HG03432 (cell line): ENCODE data around the gene CHL1.

ENCODE experiments used
- ATAC-seq: cut with Tn5 transposase; IDR thresholded peaks from one replicate; pipeline ENCODE4 v1.9.1; 2021; ENCODE audit warnings: mild to moderate bottlenecking, moderate library complexity; ENCODE audit not compliant: unreplicated experiment

CHL1 gene

DNA sequence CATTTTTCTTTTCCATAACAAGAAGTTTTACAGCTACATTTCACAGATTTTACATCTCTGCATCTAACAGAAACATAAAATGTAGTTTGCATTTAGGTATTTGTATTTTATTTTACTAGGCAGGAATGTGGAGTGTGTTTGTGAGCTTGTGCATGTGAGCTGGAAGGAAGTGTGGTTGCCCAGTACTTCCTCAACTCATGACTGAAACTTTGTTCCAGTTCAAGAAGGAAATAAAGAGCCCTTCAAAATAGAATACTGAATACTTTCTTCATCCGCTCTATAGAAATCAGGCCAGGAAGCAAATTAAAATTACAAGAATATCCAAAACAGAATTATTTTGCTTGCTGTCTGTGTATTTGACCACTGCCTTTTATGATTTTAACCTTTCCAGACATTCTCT lies 81.3 kb downstream of the CHL1 start:
- peak; percentile 17 for ATAC-seq

DNA sequence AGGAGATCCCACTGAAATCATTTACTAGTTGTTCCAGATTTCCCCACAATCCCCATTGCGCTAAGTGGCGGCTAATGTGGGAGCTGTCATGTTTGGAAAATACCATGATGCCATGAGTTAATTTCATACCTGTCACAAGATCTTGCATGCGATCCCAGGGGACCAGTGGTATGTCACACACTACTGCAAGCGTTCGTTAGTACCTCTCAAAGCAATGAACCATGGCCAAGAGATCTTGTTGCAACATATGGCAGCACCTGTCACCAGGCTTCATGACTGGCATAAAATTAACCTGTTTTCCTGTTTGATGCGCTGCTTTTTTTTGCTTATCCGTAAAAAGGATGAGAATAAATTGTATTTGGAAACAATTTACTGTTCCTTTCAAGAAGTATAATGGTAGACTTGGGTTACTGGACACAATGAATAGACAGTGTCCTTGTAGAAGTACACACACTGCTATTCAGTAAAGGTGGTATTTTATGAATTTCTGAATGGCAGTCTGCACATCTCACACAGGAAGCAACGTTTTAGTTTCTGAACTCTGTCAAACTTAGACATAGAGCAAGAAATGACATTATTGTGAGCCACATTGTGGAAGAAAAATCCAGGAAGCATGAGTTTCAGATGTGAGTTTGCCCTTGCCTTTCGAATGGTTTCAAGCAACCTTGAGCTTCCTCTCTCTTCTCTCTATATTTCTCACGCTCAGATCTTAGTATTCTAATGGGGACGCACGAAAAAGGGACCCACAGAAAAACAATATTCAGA lies 81.9 kb downstream of the CHL1 start:
- peak; percentile 88 for ATAC-seq

DNA sequence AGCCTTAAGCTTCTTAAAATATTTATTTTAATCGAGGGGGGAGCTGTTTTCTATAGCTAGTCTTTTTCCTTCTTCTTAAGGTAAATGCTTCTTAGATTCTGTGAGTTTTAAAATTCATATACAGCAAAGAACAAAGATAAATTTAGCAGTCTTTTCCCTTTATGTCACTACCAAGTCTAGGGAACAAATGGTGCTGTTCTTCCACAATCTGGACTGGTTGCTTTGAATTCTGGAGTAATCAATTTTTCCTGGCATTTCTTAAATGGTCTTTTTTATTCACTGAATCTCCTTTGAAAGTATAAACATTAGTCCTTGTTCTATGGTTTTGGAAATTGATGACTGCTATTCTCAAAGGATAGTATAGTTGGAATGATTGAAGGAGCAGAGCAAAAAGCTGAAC lies 82.8 kb downstream of the CHL1 start:
- no peak for ATAC-seq

DNA sequence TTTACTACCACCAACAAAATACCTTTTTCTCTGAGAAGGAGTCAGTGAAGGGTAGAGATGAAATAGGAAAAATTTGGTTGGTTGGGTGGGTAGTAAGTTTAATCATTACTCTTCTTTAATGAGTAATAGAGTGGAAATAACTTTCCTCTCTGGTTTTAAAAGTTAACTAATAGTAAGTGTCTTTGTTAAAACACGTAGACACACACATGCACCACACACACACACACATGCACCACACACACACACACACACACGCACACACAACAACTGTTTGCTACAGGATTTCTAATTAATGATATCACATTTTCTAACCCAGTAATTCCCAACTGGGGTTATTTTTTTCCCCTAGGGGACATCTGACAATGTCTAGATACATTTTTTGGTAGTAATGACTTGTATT lies 84.1 kb downstream of the CHL1 start:
- no peak for ATAC-seq

DNA sequence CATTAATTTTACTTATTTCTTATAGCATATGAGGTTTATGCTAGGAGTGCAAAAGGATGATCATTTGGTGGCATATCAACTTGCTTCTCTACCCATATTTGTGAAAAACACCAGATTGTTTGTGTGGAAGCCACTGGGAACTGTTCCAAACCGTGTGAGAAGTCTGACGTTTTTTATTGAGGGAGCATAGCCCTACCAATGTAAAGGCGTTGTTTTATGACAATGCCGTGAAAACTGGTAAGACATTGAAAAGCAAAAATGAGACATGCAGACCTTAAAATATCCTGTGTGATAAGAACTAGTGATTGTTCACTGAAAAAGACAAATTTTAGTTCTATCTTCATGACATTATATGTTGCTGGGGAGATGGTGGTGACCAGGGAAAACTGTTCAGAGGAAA lies 87.8 kb downstream of the CHL1 start:
- ATAC-seq = no peak

DNA sequence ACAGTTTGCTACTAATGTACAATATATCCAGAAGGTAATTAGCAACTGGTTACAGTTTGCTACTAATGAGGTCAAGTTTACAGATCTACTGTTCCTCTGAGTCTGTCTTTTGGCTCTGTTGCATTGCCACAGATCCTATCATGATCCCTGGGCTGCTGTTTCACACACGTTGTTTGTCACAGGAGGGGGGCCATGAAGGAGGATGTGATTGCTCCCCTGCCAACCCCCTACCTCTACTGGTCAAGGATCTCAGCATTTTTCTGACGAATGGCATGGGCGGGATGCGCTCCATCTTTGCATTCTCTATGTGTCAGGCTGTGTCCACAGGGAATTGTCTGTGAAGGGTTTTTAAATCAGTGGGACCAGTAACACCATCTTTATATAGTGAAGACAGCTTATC lies 91.9 kb downstream of the CHL1 start:
- no peak for ATAC-seq

DNA sequence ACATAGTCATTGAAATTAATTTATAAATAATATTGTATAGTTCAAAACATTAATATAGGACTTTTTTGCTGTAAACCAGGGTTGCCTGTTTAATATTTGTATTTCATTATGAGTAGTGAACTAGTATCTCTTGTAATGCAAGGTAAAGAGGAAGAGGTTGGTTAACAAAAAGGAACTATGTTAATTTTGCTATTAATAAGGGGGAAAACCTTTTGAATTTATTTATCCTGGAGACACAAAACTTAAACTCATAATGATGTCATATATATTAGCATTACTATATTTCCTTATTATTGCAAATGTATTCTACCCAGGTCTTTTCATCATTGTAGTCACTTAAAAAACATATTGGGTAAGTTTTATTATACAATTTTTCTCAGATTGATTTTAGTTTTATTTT lies 94.5 kb downstream of the CHL1 start:
- ATAC-seq = no peak

DNA sequence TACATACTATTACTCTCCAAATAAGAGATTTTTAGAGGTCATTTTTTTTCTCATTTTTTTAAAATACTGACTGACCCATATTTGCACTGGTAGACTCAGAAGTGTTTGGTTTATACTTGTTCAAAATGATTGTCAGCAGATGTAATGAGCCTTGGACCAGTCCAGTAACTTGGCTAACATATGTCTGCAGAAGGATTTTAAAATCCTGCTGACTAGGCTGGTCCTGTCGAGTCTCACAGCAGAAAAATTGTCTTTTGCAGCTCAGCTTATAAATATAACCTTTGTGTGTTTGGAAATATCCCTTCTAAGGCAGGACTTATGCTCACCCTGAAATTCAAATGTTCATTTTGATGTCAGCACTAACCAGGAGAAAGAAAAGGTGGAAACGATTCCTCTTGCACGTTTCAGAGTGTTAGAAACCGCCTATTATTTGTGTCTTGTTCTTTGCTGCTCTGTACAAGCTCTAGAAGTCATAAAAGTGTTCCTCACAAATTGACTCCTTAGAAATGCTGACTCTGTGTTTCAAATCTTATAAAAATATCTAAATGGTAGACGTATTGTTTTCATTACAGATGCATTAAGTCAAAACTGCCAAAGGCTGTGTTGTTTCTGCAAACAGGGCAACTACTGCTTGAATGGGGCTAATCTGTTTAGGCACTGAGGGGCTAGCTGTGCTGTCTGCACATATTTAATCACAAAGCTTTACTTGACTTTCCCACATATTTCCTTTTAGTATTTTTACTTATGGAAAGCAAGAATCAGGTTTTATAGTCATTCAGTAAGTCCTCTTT lies 95.3 kb downstream of the CHL1 start:
- no peak for ATAC-seq

DNA sequence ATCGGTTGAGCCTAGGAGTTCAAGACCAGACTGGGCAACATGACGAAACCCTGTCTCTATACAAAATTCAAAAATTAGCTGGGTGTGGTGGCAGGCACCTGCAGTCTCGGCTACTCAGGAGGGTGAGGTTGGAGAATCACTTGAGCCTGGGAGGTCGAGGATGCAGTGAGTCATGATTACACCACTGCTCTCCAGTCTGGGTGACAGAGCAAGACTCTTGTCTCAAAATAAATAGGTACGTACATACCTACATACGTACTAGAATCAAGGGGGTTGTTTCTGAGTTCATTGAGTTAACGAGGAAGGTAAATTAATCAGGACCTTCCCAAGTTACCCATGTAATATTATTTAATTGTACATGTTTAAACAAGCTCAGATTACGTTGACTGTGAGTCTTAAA lies 97.5 kb downstream of the CHL1 start:
- ATAC-seq = no peak

DNA sequence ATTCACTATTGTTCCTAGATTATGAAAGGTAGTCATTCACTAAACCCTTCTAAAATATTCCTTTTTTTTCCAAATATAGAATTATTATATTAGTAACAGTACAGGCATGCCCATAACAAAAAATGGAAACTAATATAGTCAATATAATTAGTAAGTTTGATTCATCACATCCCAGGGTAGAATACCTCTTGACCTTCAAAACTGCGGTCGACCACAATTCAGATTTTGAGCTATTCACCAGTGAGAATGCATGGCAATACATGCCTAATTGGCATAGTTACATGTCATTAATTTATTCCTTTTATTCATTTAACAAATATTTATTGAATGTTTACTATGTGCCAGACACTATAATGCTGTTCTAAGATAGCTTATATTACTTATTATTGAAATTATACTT lies 98.0 kb downstream of the CHL1 start:
- ATAC-seq = no peak

DNA sequence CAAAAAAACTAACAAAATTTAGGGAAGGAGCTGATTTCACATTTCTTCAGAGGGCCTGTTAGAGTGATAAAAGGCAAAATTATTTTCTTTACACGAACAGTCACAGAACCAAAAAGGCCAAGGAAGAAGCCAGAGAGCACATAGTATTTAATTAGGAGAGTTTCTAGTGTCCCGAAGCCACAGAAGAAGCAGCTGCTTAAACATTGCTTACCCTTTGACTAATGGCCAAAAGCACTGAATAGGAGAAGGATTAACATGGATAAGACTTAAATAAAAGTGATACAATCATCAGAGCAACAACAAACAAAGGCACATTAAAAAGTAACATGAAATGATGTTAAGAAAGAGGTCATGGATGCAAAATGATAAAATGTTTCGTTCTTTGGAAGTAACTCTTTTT lies 98.6 kb downstream of the CHL1 start:
- ATAC-seq = no peak

DNA sequence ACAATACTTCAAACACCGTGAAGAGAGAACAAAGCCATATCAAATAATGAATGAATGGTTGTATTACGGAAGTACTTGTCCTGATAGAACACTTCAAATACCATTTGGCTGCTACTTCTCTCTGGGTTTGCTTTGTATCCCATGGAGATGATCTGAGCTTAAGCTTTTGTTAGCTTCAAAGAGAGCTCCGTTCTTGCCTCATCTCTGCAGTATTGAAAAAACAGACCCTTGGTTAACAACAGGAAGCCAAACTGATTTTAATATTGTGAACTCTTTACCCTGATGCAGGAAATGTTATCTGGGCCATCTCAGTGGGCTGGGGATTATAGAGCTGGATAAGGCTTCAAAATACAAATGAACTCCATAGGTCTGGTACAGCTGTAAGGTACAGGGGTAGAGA lies 101.0 kb downstream of the CHL1 start:
- ATAC-seq = no peak

DNA sequence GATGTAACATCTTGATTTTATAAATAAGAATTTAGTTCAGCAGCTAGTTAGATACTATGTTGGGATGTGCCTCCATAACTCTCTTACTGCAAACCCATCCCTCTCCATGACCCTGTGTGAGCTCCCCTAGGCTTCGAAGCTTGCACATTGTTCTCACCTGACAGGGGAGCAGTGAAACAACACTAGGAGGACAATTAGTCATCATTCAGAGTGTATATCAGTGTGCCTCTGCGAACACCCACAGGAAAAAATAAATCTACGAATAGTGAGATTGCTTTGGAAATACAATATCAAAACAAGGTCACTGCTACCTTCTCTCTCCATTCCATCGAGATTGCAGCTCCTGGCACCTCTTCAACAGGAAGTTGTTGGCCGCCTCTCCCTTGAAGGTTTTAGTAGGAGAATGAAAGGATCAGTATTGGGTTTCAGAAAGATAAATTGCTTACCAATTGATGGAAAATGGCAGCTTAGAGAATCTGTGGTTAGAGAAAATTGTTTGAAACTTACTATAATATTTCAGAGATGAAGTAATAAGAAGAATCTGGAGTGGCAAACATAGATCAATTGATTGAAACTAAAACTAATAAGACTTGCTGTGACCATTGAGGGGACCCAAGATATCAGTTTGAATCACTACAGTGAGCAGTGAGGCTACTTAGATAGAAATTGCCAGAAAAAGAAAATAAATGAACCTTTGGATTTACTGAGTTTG lies 103.2 kb downstream of the CHL1 start:
- peak; percentile 62 for ATAC-seq

DNA sequence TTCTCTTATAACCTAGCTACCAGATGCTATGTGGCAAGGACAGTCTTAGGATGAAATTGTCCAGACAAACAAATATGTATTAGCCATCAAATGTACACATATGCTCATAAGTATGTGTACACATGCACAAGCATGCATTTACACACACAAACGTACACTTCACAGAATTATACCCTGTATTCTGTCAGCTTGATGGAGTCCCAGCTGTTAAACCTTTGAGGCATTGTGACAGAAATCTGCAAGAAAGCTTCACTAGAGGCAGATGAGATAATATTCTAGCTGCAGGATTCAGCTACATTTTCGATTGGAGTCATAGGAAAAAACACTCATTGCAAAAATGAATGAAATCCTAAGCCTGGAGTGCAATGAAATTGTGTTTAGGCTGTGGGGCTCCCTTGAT lies 110.6 kb downstream of the CHL1 start:
- ATAC-seq = no peak

DNA sequence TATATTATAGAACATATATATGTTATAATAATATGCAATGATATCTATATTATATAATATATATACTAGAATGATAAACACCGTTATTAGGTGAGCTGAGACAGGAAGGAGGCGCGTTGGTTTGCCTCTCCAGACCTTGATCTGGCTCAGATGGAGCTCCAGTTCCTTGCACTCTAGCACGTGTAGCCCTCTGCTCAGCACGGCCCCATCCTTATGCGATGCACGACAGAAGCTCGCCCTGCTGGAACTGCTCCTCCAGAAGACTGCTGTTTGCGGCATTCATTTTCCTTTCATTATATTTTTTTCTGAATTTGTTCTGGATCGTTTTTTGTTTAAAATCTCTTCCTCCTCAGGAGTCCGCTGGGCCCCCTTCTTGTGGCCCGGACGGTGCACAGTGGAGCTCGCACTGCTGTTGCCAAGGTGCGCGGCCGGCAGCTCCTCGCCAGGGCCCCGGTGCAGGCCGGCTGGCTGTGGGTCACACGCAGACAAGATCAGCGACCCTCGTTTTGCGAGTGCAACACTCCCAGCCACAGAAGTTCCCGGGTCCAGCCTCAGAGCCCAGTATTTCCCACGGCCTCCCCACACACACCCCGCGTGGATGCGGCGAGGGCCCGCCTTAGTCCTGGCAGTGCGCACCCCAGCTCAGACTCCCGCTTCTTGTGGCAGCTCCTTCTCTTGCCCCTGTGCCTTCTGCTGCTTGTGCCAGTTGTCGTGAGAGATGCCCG lies 112.2 kb downstream of the CHL1 start:
- ATAC-seq = peak; percentile 74

DNA sequence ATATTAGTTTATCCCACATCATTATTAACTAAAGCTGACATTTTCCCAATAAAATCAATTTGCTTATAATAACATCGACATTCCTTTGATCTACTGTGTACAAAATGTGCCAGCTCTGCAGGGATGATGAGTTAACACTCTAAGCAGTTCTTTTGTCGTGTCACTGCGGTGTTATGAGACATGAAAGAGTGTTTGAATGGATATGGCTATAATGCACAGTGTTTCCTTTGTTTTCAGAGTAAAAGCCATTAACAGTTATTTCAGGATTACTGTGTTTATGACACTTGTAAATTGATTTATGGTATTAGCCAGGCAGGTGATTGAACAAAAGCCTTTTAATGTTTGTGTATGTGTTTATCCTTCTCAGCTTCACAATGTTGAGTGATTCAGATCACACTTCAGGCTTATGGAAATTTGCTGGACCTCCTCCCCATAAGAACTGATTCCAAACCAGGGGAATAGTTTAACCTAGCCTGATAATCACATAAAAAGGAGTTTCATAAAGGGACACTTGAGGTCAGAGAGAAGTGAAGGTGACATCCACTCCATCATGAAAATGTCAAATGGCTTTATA lies 115.7 kb downstream of the CHL1 start:
- no peak for ATAC-seq

DNA sequence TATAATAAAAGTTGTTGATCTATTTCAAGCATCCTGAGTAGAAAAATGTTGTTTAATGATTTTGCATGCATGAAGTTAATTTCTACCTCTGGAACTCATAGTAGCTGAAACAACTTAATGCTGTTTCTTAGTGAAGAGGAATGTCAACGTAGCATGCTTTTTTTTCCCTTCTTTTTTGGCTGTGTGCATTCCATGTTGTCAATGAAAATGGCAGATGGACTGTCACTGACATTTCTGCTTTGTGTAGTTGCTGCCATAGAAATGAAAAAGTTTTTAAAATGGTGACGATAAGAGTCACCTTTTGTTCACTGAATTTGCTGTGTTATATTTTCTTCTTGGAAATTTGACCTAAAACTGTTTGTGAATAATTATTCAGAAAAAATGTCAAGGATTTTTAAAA lies 116.3 kb downstream of the CHL1 start:
- no peak for ATAC-seq

DNA sequence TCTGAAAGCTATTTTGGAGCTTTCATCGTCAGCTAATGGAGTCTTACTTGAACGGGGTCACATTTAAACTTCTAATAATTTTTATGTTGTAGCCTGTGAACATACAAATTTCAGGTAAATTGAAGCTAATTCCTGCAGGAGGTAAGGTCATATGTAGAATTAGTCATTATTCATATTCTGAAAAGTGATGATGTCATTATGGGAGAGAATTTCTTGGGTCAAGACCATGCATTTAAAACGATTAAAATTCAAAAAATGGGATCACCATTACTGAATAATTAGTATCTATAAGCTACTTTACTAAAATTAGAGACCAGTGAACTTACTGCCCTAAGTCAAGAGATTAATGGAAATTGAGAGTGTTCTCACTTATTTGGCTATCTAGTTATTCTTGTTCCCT lies 120.4 kb downstream of the CHL1 start:
- ATAC-seq = no peak

DNA sequence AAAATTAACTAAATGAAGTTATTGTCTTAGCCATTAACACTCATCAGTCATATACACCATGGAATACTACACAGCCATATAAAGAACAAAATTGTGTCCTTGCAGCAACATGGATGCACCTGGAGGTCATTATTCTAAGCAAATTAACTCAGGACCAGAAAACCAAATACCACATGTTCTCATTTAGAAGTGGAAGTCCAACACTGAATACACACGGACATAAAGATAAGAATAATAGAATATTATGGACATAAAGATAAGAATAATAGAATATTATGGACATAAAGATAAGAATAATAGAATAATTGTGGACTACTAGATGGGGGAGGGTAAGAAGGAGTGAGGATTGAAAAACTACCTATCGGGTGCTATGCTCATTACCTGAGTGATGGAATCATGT lies 122.3 kb downstream of the CHL1 start:
- ATAC-seq = no peak

DNA sequence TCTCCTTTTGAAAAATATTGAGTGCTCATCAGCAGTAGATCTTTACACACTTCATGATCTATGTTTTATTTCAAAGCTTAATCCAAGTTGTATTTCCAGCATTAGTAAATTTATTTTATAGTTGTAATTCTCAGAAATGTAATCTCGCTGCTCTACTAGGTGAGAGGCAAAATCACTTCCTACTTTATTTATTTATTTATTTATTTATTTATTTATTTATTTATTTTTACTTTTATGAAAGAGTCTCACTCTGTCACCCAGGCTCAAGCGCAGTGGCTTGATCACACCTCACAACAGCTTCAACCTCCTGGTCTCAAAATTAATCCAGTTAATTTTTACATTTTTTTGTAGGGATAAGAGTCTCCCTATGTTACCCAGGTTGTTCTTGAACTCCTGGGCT lies 127.9 kb downstream of the CHL1 start:
- no peak for ATAC-seq

DNA sequence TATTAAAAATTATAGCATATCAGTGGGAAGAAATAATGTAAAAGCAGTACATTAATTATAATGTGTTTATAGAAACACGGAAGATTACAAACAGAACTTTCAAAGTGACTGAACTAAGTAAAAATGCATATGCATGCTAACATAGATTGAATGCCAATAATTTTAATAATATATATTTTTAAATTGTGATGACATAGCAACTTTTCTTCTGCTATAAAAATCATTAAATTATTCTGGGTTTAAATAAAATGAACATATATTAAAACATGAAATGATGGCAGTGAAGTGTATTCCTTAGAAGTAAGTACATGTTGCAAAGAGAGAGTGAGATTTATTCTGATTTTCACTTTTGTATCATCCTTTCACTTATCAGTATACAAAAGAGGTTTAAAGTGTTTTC lies 128.9 kb downstream of the CHL1 start:
- ATAC-seq = no peak
